H1 (cell line): ENCODE measurements around the gene SHMT2. TPM values are rescaled to one million over a fixed set of nuclear protein-coding genes. Genes with fewer than 3 reads are reported as not detected.

Experiments used
- CTCF ChIA-PET: fragments of 300-600 bp; sonication (Branson Sonifier 250); formaldehyde crosslinking; loops from one replicate; lab custom pipeline; 2021; ENCODE audit not compliant: partially characterized antibody; lab: Charles Lee
- POLR2A ChIA-PET: fragments of 300-600 bp; sonication (Branson Sonifier 250); formaldehyde crosslinking; loops from one replicate; lab custom pipeline; 2021; ENCODE audit warnings: inconsistent platforms; ENCODE audit not compliant: partially characterized antibody; lab: Charles Lee
- DNase-seq, 2 experiments: peaks; one replicate each; pipeline versions ENCODE4 v3.0.0 to v3.0.0-alpha.2; 2010 to 2022; ENCODE audit warnings: low spot score in 2 of 2, low read depth in 1 of 2, mixed read lengths in 1 of 2
- FAIRE-seq: peaks from 2 replicates; lab custom pipeline; 2011; peaks lifted over from hg19 to GRCh38; lab: Jason Lieb, UNC
- H2AFZ ChIP-seq: 2 replicates; pipeline ENCODE4 v1.8.1; 2012; ENCODE audit warnings: low read length, inconsistent platforms
- H2AK5ac ChIP-seq: 2 replicates; pipeline ENCODE4 v1.6.1; 2013; ENCODE audit warnings: low read depth, low read length
- H2BK120ac ChIP-seq: replicated peaks from 2 replicates; pipeline ENCODE3; 2013; ENCODE audit warnings: low read depth, low read length, inconsistent platforms
- H2BK12ac ChIP-seq: 2 replicates; pipeline ENCODE4 v1.6.1; 2013; ENCODE audit warnings: low read depth, low read length
- H2BK15ac ChIP-seq: 2 replicates; pipeline ENCODE4 v1.6.1; 2013; ENCODE audit warnings: low read length
- H2BK20ac ChIP-seq: 2 replicates; pipeline ENCODE4 v1.6.1; 2013; ENCODE audit warnings: low read length
- H2BK5ac ChIP-seq: 2 replicates; pipeline ENCODE4 v1.6.1; 2013; ENCODE audit warnings: low read depth, low read length
- H3K14ac ChIP-seq: 2 replicates; pipeline ENCODE4 v1.6.1; 2013; ENCODE audit warnings: inconsistent platforms; ENCODE audit not compliant: insufficient read length
- H3K18ac ChIP-seq: 2 replicates; pipeline ENCODE4 v1.6.1; 2013; ENCODE audit warnings: low read length; ENCODE audit errors: extremely low read depth
- H3K23ac ChIP-seq: 2 replicates; pipeline ENCODE4 v1.6.1; 2013; ENCODE audit warnings: inconsistent platforms; ENCODE audit not compliant: insufficient read length
- H3K23me2 ChIP-seq: 2 replicates; pipeline ENCODE4 v1.6.1; 2013; ENCODE audit warnings: low read depth, low read length
- H3K27ac ChIP-seq: 2 replicates; pipeline ENCODE4 v1.6.1; 2011; ENCODE audit warnings: low read depth, low read length, inconsistent platforms
- H3K27me3 ChIP-seq, 4 experiments: replicated peaks in 1 of 4; 1 replicate in 1 of 4; 2 replicates in 3 of 4; pipeline versions ENCODE4 v1.6.1 to v1.8.1; 2011 to 2013; ENCODE audit warnings: low read length in 3 of 4, mild to moderate bottlenecking in 3 of 4, inconsistent platforms in 2 of 4, mixed read lengths in 2 of 4, moderate library complexity in 1 of 4; ENCODE audit not compliant: control insufficient read depth in 3 of 4, insufficient read depth in 3 of 4; ENCODE audit errors: extremely low read depth in 1 of 4
- H3K36me3 ChIP-seq, 4 experiments: 2 replicates each; pipeline versions ENCODE4 v1.6.1 to v1.8.1; 2011 to 2013; ENCODE audit warnings: mild to moderate bottlenecking in 4 of 4, low read length in 3 of 4, moderate library complexity in 2 of 4, control low read depth in 1 of 4, inconsistent platforms in 1 of 4; ENCODE audit not compliant: insufficient read depth in 4 of 4, control insufficient read depth in 2 of 4
- H3K4ac ChIP-seq: replicated peaks from 2 replicates; pipeline ENCODE3; 2013; ENCODE audit warnings: low read length, low read depth, mixed read lengths, inconsistent platforms; ENCODE audit not compliant: insufficient read length
- H3K4me1 ChIP-seq, 4 experiments: replicated peaks in 1 of 4; 1 replicate in 1 of 4; 2 replicates in 3 of 4; pipeline versions ENCODE4 v1.6.1 to v1.8.1; 2011 to 2013; ENCODE audit warnings: low read length in 3 of 4, inconsistent platforms in 2 of 4, mixed read lengths in 1 of 4; ENCODE audit not compliant: insufficient read depth in 4 of 4, control insufficient read depth in 3 of 4
- H3K4me2 ChIP-seq, 2 experiments: 2 replicates each; pipeline versions ENCODE4 v1.6.1 to v1.8.1; 2011 to 2013; ENCODE audit warnings: low read depth in 2 of 2, low read length in 2 of 2, control low read depth in 1 of 2, inconsistent platforms in 1 of 2, mild to moderate bottlenecking in 1 of 2; ENCODE audit not compliant: insufficient read depth in 1 of 2
- H3K4me3 ChIP-seq, 4 experiments: fragments of 200-600, 300-600 bp in 1 of 4; sonication (generic), shearing (Covaris generic), sonication (Bioruptor Twin) in 1 of 4; 2 replicates each; pipeline versions ENCODE4 v1.5.1 to v1.8.1; 2011 to 2016; ENCODE audit warnings: low read length in 4 of 4, low read depth in 3 of 4, control low read depth in 2 of 4, inconsistent platforms in 2 of 4, mild to moderate bottlenecking in 2 of 4, mixed read lengths in 1 of 4, moderate library complexity in 1 of 4; ENCODE audit not compliant: insufficient read depth in 2 of 4; ENCODE audit errors: extremely low read depth in 1 of 4
- H3K56ac ChIP-seq: replicated peaks from 2 replicates; pipeline ENCODE3; 2013; ENCODE audit warnings: low read depth, mild to moderate bottlenecking, mixed read lengths, low read length, inconsistent platforms; ENCODE audit not compliant: insufficient read length
- H3K79me1 ChIP-seq: 2 replicates; pipeline ENCODE4 v1.6.1; 2013; ENCODE audit warnings: low read depth, low read length, control low read depth
- H3K79me2 ChIP-seq, 2 experiments: 2 replicates each; pipeline versions ENCODE4 v1.6.1 to v1.8.1; 2012 to 2013; ENCODE audit warnings: low read length in 2 of 2, mild to moderate bottlenecking in 2 of 2, inconsistent platforms in 1 of 2; ENCODE audit not compliant: insufficient read depth in 2 of 2, control insufficient read depth in 1 of 2
- H3K9ac ChIP-seq, 4 experiments: replicated peaks in 1 of 4; 1 replicate in 1 of 4; 2 replicates in 3 of 4; pipeline versions ENCODE4 v1.6.1 to v1.8.1; 2011 to 2013; ENCODE audit warnings: low read depth in 3 of 4, low read length in 3 of 4, control low read depth in 2 of 4, mild to moderate bottlenecking in 2 of 4, moderate library complexity in 2 of 4, inconsistent platforms in 1 of 4; ENCODE audit errors: extremely low read depth in 1 of 4
- H3K9me3 ChIP-seq, 2 experiments: 2 replicates each; pipeline versions ENCODE4 v1.6.1 to v1.8.1; 2012 to 2013; ENCODE audit warnings: mild to moderate bottlenecking in 2 of 2, moderate library complexity in 2 of 2, control low read depth in 1 of 2, inconsistent platforms in 1 of 2, low read depth in 1 of 2, low read length in 1 of 2, mixed read lengths in 1 of 2; ENCODE audit not compliant: insufficient read depth in 2 of 2
- H4K20me1 ChIP-seq, 2 experiments: replicated peaks in 1 of 2; 2 replicates each; pipeline versions ENCODE3 to v1.8.1; 2011 to 2013; ENCODE audit warnings: inconsistent platforms in 2 of 2, low read length in 2 of 2, mild to moderate bottlenecking in 1 of 2; ENCODE audit not compliant: insufficient read depth in 2 of 2, control insufficient read depth in 1 of 2
- H4K5ac ChIP-seq: 2 replicates; pipeline ENCODE4 v1.6.1; 2013; ENCODE audit warnings: low read length, low read depth, mixed read lengths, inconsistent platforms; ENCODE audit not compliant: insufficient read length
- H4K8ac ChIP-seq: 2 replicates; pipeline ENCODE4 v1.8.0; 2013; ENCODE audit warnings: mild to moderate bottlenecking, moderate library complexity, low read length, inconsistent platforms; ENCODE audit not compliant: insufficient read depth; ENCODE audit errors: extremely low read depth
- H4K91ac ChIP-seq: replicated peaks from 2 replicates; pipeline ENCODE3; 2013; ENCODE audit warnings: low read length, mixed read lengths, inconsistent platforms; ENCODE audit not compliant: insufficient read length
- CBX5 ChIP-seq: fragments of 300-800, 300-1000 bp; sonication (generic); IDR thresholded peaks from 2 replicates; pipeline ENCODE4 v1.7.1; 2016; ENCODE audit warnings: antibody characterized with exemption, low read length, low read depth
- CEBPB ChIP-seq: IDR thresholded peaks from 2 replicates; pipeline ENCODE4 v1.6.1; 2012; ENCODE audit warnings: low read depth, low read length
- EGR1 ChIP-seq: IDR thresholded peaks from 2 replicates; pipeline ENCODE4 v1.6.1; 2011; ENCODE audit warnings: low read depth, low read length, borderline replicate concordance
- HDAC2 ChIP-seq, 2 experiments: fragments of 300-600 bp in 1 of 2; sonication (generic) in 1 of 2; IDR thresholded peaks; 2 replicates each; pipeline ENCODE4 v1.6.1; 2011 to 2012; ENCODE audit warnings: low read depth in 2 of 2, low read length in 2 of 2, mild to moderate bottlenecking in 2 of 2, moderate library complexity in 2 of 2, borderline replicate concordance in 1 of 2, inconsistent platforms in 1 of 2
- HDAC6 ChIP-seq: IDR thresholded peaks from one replicate; pipeline ENCODE4 v1.7.1; 2012; ENCODE audit warnings: low read depth, mild to moderate bottlenecking, inconsistent platforms, low read length, moderate library complexity
- KDM4A ChIP-seq: IDR thresholded peaks from one replicate; pipeline ENCODE4 v1.7.1; 2012; ENCODE audit warnings: low read depth, mild to moderate bottlenecking, moderate library complexity, low read length, inconsistent platforms; ENCODE audit not compliant: severe bottlenecking
- SP2 ChIP-seq: IDR thresholded peaks from 2 replicates; pipeline ENCODE4 v1.6.1; 2012; ENCODE audit warnings: mild to moderate bottlenecking, low read length, inconsistent platforms
- WGBS, 2 experiments: shearing (Covaris generic) in 1 of 2; methylation state at CpG; one replicate each; pipeline versions ENCODE4 v1.1.6 to v1.1.7; 2013 to 2015; ENCODE audit warnings: low lambda C conversion rate in 2 of 2, mixed read lengths in 2 of 2, inconsistent platforms in 1 of 2, low coverage in 1 of 2, missing lambda C conversion rate in 1 of 2; ENCODE audit not compliant: insufficient replicate concordance in 2 of 2, insufficient coverage in 1 of 2, insufficient read length in 1 of 2; ENCODE audit errors: extremely low coverage in 1 of 2, missing lambda C conversion rate in 1 of 2; 5-methylcytosine and 5-hydroxymethylcytosine counted together
- polyA plus RNA-seq, 7 experiments: library from polyadenylated mRNA; depleted of rRNA in 3 of 7; stranded (reverse) in 5 of 7; unstranded in 2 of 7; fragments of >200 nt in 5 of 7; fragments of 200-250 nt in 2 of 7; gene quantifications; 1 replicate in 5 of 7; 2 replicates in 1 of 7; 4 replicates in 1 of 7; pipeline versions ENCODE4 v1.2.1 to v1.2.3, GENCODE V29; 2011 to 2013; ENCODE audit warnings: missing spikeins in 2 of 7, mixed read lengths in 2 of 7
- total RNA-seq: library from RNA; stranded (reverse); fragmentation: NEBNext Ultra II Directional; extraction: Animal tissue kit (Norgen Biotek cat#: 25700); gene quantifications from 2 replicates; pipeline ENCODE4 v1.2.1, GENCODE V29; 2021
- TF ChIP-seq, protein P1 (sequence below): IDR thresholded peaks from 2 replicates; pipeline ENCODE4 v1.6.1; 2012; ENCODE audit warnings: inconsistent platforms

The SHMT2 gene
- total and polyA plus RNA-seq, 2 of the 8 experiments (the other 6 are each of a cell fraction or from before 2014, with no cell fraction given), result 274 to 520 TPM

DNA sequence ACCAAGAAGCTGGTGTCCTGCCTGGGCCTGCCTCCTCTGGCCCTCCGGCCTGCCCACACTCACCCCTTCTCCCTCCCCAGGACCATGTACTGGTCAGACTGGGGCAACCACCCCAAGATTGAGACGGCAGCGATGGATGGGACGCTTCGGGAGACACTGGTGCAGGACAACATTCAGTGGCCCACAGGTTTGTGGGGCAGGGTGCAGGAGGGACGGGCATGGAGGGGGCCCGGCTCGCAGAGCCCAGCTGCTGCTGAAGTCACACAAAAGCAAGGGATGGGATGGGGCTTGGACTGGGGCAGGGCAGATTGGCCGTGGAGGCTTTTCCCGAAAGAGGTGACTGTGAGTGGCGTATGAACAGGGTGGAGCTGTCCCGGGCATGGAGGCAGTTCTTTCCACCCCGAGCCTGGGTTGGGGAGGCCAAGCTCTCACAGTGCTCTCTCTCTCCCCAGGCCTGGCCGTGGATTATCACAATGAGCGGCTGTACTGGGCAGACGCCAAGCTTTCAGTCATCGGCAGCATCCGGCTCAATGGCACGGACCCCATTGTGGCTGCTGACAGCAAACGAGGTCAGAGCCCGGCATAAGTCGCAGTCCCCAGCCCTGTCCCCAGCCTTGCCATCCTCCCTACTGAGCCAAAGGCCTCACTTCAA lies 20.8 kb upstream of the SHMT2 start:
- Histone ChIP-seq H3K23me2 (no peaks in the 10 kb centered on the region), H3K79me2 (no peaks in the 10 kb centered on the region), H3K4me3 (no peak overlapping the region), H3K4ac (no peak overlapping the region), H2BK15ac (no peak overlapping the region), H3K9me3 (no peaks in the 10 kb centered on the region), H3K23ac (no peak overlapping the region), H4K91ac (no peak overlapping the region), H2AK5ac (no peak overlapping the region), H3K36me3 (peaks cover 25 to 68% (median 53%) of the 10 kb centered on the region in 4 experiments), H3K27me3 (peaks cover 0 to 2% (median under 1%) of the 10 kb centered on the region in 4 experiments; a peak in 2 of 7 replicates), H4K8ac (no peak overlapping the region), H2AFZ (no peak overlapping the region), H2BK20ac (no peak overlapping the region), H3K18ac (no peak overlapping the region), H3K4me1 (peaks cover 0 to 5% (median 4%) of the 10 kb centered on the region in 4 experiments; a peak in 5 of 7 replicates), H3K27ac (no peak overlapping the region), H3K9ac (no peak overlapping the region), H4K20me1 (peaks cover 7 to 14% of the 10 kb centered on the region in 2 experiments), H4K5ac (no peak overlapping the region), H2BK120ac (no peak overlapping the region), H2BK5ac (no peak overlapping the region), H3K14ac (no peak overlapping the region), H2BK12ac (no peak overlapping the region), H3K4me2 (no peak overlapping the region), H3K56ac (no peak overlapping the region), H3K79me1 (no peaks in the 10 kb centered on the region)
- no peak for FAIRE-seq
- WGBS, 2 experiments, result 91% methylated on average over 21 of the region's 22 CpGs; no CpG with 5 or more reads in 1 of the 2 experiments
- TF ChIP-seq, protein P1, sequence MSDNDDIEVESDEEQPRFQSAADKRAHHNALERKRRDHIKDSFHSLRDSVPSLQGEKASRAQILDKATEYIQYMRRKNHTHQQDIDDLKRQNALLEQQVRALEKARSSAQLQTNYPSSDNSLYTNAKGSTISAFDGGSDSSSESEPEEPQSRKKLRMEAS, result no peak
- TF ChIP-seq HDAC2 (IDR thresholded peaks at IDR 0.05; ENCODE audit: borderline replicate concordance in 1 of 2, low read depth in 2 of 2, low read length in 2 of 2) (no peak), CBX5 (no peak), EGR1 (no peak), CEBPB (no peak), HDAC6 (no peak), KDM4A (no peak), SP2 (no peak)
- CTCF ChIA-PET, result interaction anchor here (1.0 to 3.4 kb wide), 7 partner anchors 17 to 246 kb away, joined by 3 to 13 read pairs (median 3); partner anchors contain the start of gene INHBE
- no peak for DNase-seq
- POLR2A ChIA-PET, result interaction anchor here (0.8 to 7.0 kb wide), 9 partner anchors 13 to 109 kb away, joined by 3 to 53 read pairs (median 4); partner anchors contain the start of gene SHMT2
